ENCODE data around the gene RNF125. TPM values are rescaled to one million over a fixed set of nuclear protein-coding genes. Genes with fewer than 3 reads are reported as not detected.
A peak's percentile ranks its signal among the peaks of the same experiment; 100 is the strongest.

RNF125 gene
- polyA plus RNA-seq (2012; ENCODE audit: insufficient read depth, insufficient read length, low read depth): 0.08 TPM

GRCh38 chr18:32018331-32019250 lies at the start of gene RNF125:
Gene RNF125 (plus strand): TSS chr18:32018825. CDS start chr18:32018864, 39 bp downstream.
- Histone ChIP-seq H3K36me3 (no peaks in the 10 kb centered on the region), H3K9me3 (no peaks in the 10 kb centered on the region), H3K27me3 (peaks cover 19% of the 10 kb centered on the region), H3K4me3 (ENCODE audit: low read depth, low read length) (no peak within 1 kb of the TSS), H3K4me1 (no peaks in the 10 kb centered on the region)
- peak; percentile 15 for DNase-seq
- TF ChIP-seq, protein P1, sequence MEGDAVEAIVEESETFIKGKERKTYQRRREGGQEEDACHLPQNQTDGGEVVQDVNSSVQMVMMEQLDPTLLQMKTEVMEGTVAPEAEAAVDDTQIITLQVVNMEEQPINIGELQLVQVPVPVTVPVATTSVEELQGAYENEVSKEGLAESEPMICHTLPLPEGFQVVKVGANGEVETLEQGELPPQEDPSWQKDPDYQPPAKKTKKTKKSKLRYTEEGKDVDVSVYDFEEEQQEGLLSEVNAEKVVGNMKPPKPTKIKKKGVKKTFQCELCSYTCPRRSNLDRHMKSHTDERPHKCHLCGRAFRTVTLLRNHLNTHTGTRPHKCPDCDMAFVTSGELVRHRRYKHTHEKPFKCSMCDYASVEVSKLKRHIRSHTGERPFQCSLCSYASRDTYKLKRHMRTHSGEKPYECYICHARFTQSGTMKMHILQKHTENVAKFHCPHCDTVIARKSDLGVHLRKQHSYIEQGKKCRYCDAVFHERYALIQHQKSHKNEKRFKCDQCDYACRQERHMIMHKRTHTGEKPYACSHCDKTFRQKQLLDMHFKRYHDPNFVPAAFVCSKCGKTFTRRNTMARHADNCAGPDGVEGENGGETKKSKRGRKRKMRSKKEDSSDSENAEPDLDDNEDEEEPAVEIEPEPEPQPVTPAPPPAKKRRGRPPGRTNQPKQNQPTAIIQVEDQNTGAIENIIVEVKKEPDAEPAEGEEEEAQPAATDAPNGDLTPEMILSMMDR (IDR thresholded peaks at IDR 0.05; ENCODE audit: low read depth, low read length): no peak

DNA sequence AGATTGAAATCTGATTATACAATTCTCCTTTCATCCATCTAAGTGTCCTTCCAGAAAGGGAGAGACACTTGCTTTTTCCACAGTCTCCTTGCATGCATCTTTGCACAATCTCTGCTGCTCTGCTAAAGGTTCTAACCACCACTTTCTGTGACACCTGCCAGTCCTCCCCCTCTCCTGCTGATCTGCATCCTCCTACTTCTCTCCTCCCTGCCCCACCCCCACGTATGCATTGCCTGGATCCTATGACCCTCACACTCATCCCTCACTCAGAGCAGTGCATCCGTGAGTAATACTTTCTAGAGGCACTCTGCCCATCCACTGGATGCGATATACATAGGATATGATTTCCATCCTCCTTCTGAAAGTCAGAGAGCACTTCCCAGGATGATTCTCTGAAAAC lies 48.0 kb upstream of the RNF125 start:
- Histone ChIP-seq H3K4me1 (no peaks in the 10 kb centered on the region), H3K36me3 (no peaks in the 10 kb centered on the region), H3K9me3 (no peaks in the 10 kb centered on the region), H3K27me3 (no peaks in the 10 kb centered on the region), H3K4me3 (ENCODE audit: low read depth, low read length) (no peak overlapping the region)
- TF ChIP-seq, protein P1 (IDR thresholded peaks at IDR 0.05; ENCODE audit: low read depth, low read length): no peak
- no peak for DNase-seq

DNA sequence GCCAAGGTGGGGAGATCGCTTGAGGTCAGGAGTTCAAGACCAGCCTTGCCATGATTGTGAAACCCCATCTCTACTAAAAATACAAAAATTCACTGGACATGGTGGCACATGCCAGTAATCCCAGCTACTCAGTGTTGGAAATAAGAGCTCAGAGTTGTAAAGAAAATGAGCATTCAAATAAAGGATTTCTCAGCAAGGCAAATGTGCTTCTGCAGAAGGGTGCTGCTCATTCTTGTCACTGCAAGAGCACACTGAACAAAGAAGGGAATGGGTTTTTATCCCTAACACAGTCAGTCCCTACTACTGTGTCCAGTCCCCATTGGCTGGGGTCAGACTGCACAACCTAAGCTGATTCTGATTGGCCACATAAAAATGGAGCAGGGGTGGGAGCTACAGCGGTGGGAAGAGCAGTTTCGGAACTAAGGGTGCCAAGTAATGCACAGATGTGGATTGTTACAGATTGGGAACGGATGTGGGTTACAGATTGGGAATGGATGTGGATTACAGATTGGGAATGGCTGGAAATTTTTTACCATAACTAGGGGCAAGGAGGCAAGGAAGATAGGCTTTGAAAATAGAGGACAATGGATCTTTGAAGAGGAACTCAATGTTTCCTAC lies 44.6 kb upstream of the RNF125 start:
- Histone ChIP-seq H3K9me3 (no peaks in the 10 kb centered on the region), H3K4me1 (no peaks in the 10 kb centered on the region), H3K27me3 (no peaks in the 10 kb centered on the region), H3K4me3 (ENCODE audit: low read depth, low read length) (no peak overlapping the region), H3K36me3 (no peaks in the 10 kb centered on the region)
- TF ChIP-seq, protein P1 (IDR thresholded peaks at IDR 0.05; ENCODE audit: low read depth, low read length): no peak
- DNase-seq: no peak

DNA sequence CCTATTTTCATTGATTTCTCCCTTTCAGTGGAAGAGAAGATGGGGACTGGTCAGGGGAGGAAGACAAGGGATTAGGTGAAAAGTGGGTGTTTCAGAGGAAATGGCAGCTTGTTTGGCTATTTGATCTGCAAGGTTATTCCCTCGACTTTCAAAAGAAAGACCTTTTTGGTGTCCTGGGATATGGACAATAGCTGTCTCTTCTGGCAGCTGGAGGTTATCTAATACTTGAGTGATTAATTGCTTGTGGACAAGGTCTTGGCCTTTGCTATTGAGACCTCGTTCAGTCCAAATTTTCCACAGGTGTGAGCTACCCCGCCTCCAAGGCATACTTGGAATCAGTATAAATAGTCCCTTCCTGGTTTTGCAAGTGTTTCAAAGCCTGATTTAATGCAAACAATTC lies 42.4 kb upstream of the RNF125 start:
- Histone ChIP-seq H3K27me3 (no peaks in the 10 kb centered on the region), H3K4me1 (no peaks in the 10 kb centered on the region), H3K4me3 (ENCODE audit: low read depth, low read length) (no peak overlapping the region), H3K9me3 (no peaks in the 10 kb centered on the region), H3K36me3 (no peaks in the 10 kb centered on the region)
- no peak for DNase-seq
- TF ChIP-seq, protein P1 (IDR thresholded peaks at IDR 0.05; ENCODE audit: low read depth, low read length): no peak

- TF ChIP-seq, protein P1 (IDR thresholded peaks at IDR 0.05; ENCODE audit: low read depth, low read length): peak; percentile 65
- Histone ChIP-seq H3K4me3 (ENCODE audit: low read depth, low read length) (no peak overlapping the region), H3K9me3 (no peaks in the 10 kb centered on the region), H3K4me1 (no peaks in the 10 kb centered on the region), H3K27me3 (no peaks in the 10 kb centered on the region), H3K36me3 (no peaks in the 10 kb centered on the region)
- peak; percentile 38 for DNase-seq
Measured at GRCh38 chr18:31977270-31977872, 41.3 kb upstream of the RNF125 start.
